Thyroid gland (tissue), 4 donors: ENCODE measurements around the gene NUCB2.

Experiments
- POLR2A ChIP-seq, 2 donors: fragments of 450-650 bp; IDR thresholded peaks; one replicate each; pipeline ENCODE4 v1.6.1; 2017; ENCODE audit warnings: antibody characterized with exemption in 2 of 2, mild to moderate bottlenecking in 2 of 2, moderate library complexity in 1 of 2
- TF ChIP-seq, protein P1 (sequence below), 6 experiments: fragments of 200-600 bp in 3 of 6; fragments of 450-650 bp in 3 of 6; sonication (generic) in 3 of 6; IDR thresholded peaks; one replicate each; pipeline ENCODE4 v1.5.1; 2016 to 2019; ENCODE audit warnings: antibody characterized with exemption in 6 of 6, mild to moderate bottlenecking in 2 of 6, inconsistent platforms in 1 of 6, moderate library complexity in 1 of 6

DNA sequence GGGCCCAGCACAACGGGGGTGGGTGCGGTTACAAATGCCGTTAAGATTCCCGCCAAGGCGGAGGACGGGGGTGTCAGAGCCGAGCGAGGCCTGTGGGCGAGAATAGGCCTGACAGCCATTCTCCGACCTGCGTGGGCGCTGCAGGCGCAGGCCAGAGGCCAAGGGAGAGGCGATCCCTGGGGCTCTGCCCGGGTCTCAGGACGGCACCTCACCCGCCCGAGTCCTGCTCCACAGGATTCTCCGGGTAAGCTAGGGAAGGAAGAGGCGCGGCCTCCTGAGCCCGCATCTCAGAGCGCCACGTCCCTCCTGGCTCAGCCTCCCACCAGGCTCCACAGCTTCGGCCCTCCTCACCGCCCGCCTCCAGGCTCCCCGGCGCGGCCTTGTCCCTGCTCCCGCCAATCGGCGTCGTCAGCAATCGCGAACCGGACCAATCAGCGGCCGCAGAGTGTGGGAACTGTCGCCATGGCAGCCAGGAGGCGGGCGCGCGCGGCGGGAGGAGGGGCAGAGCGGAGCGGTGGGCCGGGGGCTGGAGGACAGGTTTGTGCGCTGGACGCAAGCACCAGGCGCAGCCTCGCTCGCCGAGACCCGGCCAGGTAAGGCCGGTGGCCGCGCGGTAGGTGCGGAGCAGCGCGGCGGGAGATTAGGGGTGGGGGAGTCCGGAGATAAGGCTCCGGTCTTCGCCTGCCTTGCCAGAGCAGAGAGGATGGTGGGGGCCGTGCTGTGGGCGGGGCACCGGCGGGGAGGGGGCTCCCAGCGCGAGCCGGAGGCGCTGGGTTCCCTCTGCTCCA, at the start of gene NUCB2:
- TF ChIP-seq, protein P1, sequence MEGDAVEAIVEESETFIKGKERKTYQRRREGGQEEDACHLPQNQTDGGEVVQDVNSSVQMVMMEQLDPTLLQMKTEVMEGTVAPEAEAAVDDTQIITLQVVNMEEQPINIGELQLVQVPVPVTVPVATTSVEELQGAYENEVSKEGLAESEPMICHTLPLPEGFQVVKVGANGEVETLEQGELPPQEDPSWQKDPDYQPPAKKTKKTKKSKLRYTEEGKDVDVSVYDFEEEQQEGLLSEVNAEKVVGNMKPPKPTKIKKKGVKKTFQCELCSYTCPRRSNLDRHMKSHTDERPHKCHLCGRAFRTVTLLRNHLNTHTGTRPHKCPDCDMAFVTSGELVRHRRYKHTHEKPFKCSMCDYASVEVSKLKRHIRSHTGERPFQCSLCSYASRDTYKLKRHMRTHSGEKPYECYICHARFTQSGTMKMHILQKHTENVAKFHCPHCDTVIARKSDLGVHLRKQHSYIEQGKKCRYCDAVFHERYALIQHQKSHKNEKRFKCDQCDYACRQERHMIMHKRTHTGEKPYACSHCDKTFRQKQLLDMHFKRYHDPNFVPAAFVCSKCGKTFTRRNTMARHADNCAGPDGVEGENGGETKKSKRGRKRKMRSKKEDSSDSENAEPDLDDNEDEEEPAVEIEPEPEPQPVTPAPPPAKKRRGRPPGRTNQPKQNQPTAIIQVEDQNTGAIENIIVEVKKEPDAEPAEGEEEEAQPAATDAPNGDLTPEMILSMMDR (IDR thresholded peaks at IDR 0.05) = no peak
- TF ChIP-seq POLR2A (IDR thresholded peaks at IDR 0.05) = peak in 1 of 2 donors; percentile 94
